OCI-LY7 (cell line): ENCODE measurements around the gene INO80E. TPM values are rescaled to one million over a fixed set of nuclear protein-coding genes. Genes with fewer than 3 reads are reported as not detected.

Experiments
- BruUV-seq: library from RNA; stranded (reverse); fragments of 400-500 nt; replicated peaks from 2 replicates; lab custom pipeline; 2021; lab: Mats Ljungman, UMichigan
- CTCF ChIA-PET: fragments of 300-600 bp; sonication (Branson Sonifier 250); formaldehyde crosslinking; loops from one replicate; lab custom pipeline; 2022; ENCODE audit warnings: antibody characterized with exemption; ENCODE audit not compliant: unreplicated experiment; lab: Charles Lee
- POLR2A ChIA-PET: fragments of 300-600 bp; sonication (Branson Sonifier 250); formaldehyde crosslinking; loops from one replicate; lab custom pipeline; 2022; ENCODE audit warnings: antibody characterized with exemption; lab: Charles Lee
- DNase-seq: peaks from one replicate; pipeline ENCODE4 v3.0.0-alpha.2; 2015; ENCODE audit warnings: low spot score
- H2AFZ ChIP-seq: fragments of 200-600 bp; sonication (generic), shearing (Covaris generic); 2 replicates; pipeline ENCODE4 v1.6.1; 2014; ENCODE audit warnings: mild to moderate bottlenecking, antibody characterized with exemption, low read length, moderate library complexity
- H3K27ac ChIP-seq: fragments of 200-600 bp; sonication (generic); 2 replicates; pipeline ENCODE4 v1.5.1; 2014; ENCODE audit warnings: mixed run types, low read depth, mild to moderate bottlenecking, moderate library complexity, low read length, inconsistent platforms; ENCODE audit not compliant: poor library complexity, severe bottlenecking
- H3K36me3 ChIP-seq: fragments of 200-600 bp; sonication (generic); 2 replicates; pipeline ENCODE4 v1.6.1; 2014; ENCODE audit warnings: mild to moderate bottlenecking, antibody characterized with exemption, low read length, moderate library complexity, mixed read lengths; ENCODE audit not compliant: insufficient read depth
- H3K4me1 ChIP-seq: fragments of 200-600 bp; sonication (generic); 2 replicates; pipeline ENCODE4 v1.5.1; 2014; ENCODE audit warnings: mild to moderate bottlenecking, low read length; ENCODE audit not compliant: insufficient read depth, poor library complexity, severe bottlenecking
- H3K4me2 ChIP-seq: fragments of 200-600 bp; sonication (generic); 2 replicates; pipeline ENCODE4 v1.6.1; 2014; ENCODE audit warnings: mild to moderate bottlenecking, low read length
- H3K4me3 ChIP-seq: fragments of 200-600 bp; sonication (generic); 2 replicates; pipeline ENCODE4 v1.5.1; 2014; ENCODE audit warnings: mild to moderate bottlenecking, low read depth, low read length; ENCODE audit not compliant: poor library complexity, severe bottlenecking
- H3K79me2 ChIP-seq: fragments of 200-600 bp; sonication (generic); 2 replicates; pipeline ENCODE4 v1.6.1; 2016; ENCODE audit warnings: low read depth, mild to moderate bottlenecking, low read length, moderate library complexity, mixed read lengths; ENCODE audit not compliant: insufficient read depth
- H3K9me2 ChIP-seq: fragments of 200-600 bp; sonication (generic); 2 replicates; pipeline ENCODE4 v1.6.1; 2016; ENCODE audit warnings: mild to moderate bottlenecking, low read length, mixed read lengths; ENCODE audit not compliant: insufficient read depth
- H3K9me3 ChIP-seq: fragments of 200-600 bp; sonication (generic); 2 replicates; pipeline ENCODE4 v1.6.1; 2014; ENCODE audit warnings: mild to moderate bottlenecking, mixed run types, low read length, mixed read lengths
- H4K20me1 ChIP-seq: fragments of 200-600 bp; sonication (generic); 2 replicates; pipeline ENCODE4 v1.6.1; 2014; ENCODE audit warnings: mild to moderate bottlenecking, antibody characterized with exemption, low read length, moderate library complexity, mixed read lengths; ENCODE audit not compliant: insufficient read depth
- CTCF ChIP-seq: fragments of 200-600 bp; sonication (generic); conservative IDR thresholded peaks from 2 replicates; pipeline ENCODE4 v1.5.1; 2014; ENCODE audit warnings: mild to moderate bottlenecking, antibody characterized with exemption, low read length, moderate library complexity, mixed read lengths
- EZH2phosphoT487 ChIP-seq: fragments of 200-600 bp; sonication (generic); IDR thresholded peaks from 2 replicates; pipeline ENCODE4 v1.6.1; 2018; ENCODE audit warnings: low read depth, borderline replicate concordance, mild to moderate bottlenecking, mixed run types, antibody characterized with exemption, low read length, moderate library complexity, mixed read lengths
- intact Hi-C: fragments of 100-400 bp; cut with micrococcal nuclease; formaldehyde crosslinking; loops from one replicate; pipeline ENCODE4 v1.10.0; 2022; ENCODE audit not compliant: unreplicated experiment
- total RNA-seq, 2 experiments: library from RNA; depleted of rRNA in 1 of 2; stranded (reverse); fragments of >200 nt in 1 of 2; shearing (Covaris generic) in 1 of 2; gene quantifications; 2 replicates each; pipeline ENCODE4 v1.2.3, GENCODE V29; 2014 to 2022

Gene INO80E
- total RNA-seq, 2 experiments from 2014 or later, result 88.0 to 129 TPM

DNA sequence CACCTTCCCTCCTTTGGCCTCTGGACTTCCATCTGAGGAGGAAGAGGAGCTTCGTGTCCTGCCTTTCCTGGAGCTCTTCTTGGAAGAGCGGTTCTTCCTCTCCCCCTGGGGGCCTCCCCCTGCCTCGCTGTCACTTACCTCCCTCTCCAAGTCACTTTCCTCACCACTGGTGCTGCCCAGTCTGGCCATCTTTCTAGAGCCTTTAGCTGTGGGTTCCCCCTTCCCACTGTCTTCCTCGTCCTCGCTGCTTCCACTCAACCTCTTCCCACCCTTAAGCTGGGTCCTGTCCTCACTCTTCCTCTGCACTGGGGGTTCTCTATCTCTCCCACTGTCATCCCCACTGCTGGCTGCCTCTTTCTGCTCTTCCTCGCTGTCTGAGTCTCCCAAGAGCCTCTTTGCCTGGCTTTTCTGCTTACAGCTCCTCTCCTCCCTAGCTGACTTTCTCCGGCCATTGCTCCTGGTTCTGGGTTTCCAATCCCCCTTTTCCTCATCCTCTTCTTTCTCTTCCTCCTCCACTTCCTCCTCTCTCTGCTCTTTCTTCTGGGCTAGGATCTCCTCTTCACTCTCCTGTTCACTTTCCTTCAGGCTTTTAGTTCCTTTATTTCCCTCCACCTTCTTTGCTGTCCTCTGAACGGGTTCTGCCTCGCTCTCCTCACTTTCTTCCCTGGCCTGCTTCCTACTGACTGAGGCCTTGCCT, 2.0 kb upstream of the INO80E start:
- H3K4me3 ChIP-seq, result peak overlapping the region; percentile 85
- intact Hi-C loops, result loop anchor here (10.0 kb wide), 1 partner anchor 381 kb away; the partner anchor contains the start of genes MYL11 and TBC1D10B
- POLR2A ChIA-PET, result interaction anchor here (1.3 to 2.9 kb wide), 3 partner anchors 21 to 68 kb away, joined by 4 to 11 read pairs (median 5); partner anchors contain the start of genes KCTD13, TAOK2 and TMEM219

DNA sequence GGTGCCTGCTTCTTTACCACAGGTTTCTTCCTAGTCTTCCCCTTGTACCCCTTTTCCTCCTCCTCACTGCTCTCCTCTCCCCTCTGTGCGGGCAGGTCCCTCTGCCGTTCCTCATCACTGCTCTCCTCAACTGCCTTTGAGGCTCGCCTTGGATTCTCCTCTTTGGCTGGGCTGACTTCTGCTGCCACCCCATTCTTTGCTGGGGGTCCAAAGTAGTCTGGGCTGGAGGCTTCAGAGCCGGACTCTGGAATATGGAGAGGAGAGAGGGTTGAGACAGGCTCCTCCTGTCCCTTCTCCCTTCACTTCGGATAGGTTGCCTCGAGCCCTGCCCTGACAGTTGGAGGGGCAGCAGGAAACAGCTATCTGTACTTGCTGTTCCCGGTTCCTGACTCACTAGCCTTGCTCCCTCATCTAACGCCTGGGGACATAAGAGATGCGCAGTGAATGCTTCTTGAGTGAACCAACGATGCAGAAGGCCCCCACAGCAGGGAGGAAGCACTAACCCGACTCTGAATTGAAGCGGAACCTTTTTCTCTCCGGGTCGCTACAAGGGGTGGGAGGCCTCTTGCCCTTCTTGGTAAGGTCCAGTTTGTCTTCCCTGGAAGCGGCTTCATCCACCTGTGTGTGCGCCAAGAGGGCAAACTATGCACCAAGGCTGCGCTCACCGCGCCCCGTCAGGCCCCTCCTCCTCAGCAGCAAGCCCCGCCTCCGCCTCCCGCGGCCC, 1.3 kb upstream of the INO80E start:
- Histone ChIP-seq H3K9me3 (no peaks in the 10 kb centered on the region), H4K20me1 (no peaks in the 10 kb centered on the region), H3K4me2 (peak overlapping the region; percentile 88), H2AFZ (peak overlapping the region; percentile 75; the same call in 1 of the 2 replicates), H3K4me3 (peak overlapping the region; percentile 85), H3K36me3 (peaks cover 64% of the 10 kb centered on the region), H3K4me1 (peaks cover 27% of the 10 kb centered on the region), H3K79me2 (peaks cover 12% of the 10 kb centered on the region; the same call in 1 of the 2 replicates), H3K9me2 (no peaks in the 10 kb centered on the region), H3K27ac (peak overlapping the region; percentile 90)
- no TSS peak for BruUV-seq
- DNase-seq, result no peak
- intact Hi-C loops, result loop anchor here (5.0 to 10.0 kb wide), 2 partner anchors 187 to 380 kb away; partner anchors contain the start of genes MAZ, MYL11 and TBC1D10B
- POLR2A ChIA-PET, result interaction anchor here (0.9 to 2.9 kb wide), 7 partner anchors 16 to 205 kb away, joined by 4 to 11 read pairs (median 5); partner anchors contain the start of genes KCTD13, KIF22, MAZ and TAOK2
- TF ChIP-seq CTCF, result no peak
- no peak for TF ChIP-seq EZH2phosphoT487
- CTCF ChIA-PET, result no interaction called here

More for the DNA sequence above, 2.0 kb upstream of the INO80E start:
- Histone ChIP-seq H3K27ac (peak overlapping the region; percentile 90), H3K36me3 (peaks cover 71% of the 10 kb centered on the region), H3K79me2 (peaks cover 12% of the 10 kb centered on the region; the same call in 1 of the 2 replicates), H3K4me2 (peak overlapping the region; percentile 88), H2AFZ (no peak overlapping the region), H3K4me1 (peaks cover 27% of the 10 kb centered on the region), H4K20me1 (no peaks in the 10 kb centered on the region), H3K9me3 (no peaks in the 10 kb centered on the region), H3K9me2 (no peaks in the 10 kb centered on the region)
- no peak for DNase-seq
- no peak for TF ChIP-seq EZH2phosphoT487
- TF ChIP-seq CTCF, result no peak
- CTCF ChIA-PET, result no interaction called here
- TSS peak; percentile 88 for BruUV-seq
